Fibroblast of lung (primary cell): ENCODE measurements around the gene INTS6. TPM values are rescaled to one million over a fixed set of nuclear protein-coding genes. Genes with fewer than 3 reads are reported as not detected.

Source experiments
- DNase-seq, 2 donors: peaks; one replicate each; pipeline versions ENCODE4 v3.0.0 to v3.0.0-alpha.2; 2010; ENCODE audit warnings: low read depth in 2 of 2
- H2AFZ ChIP-seq: 2 replicates; pipeline ENCODE4 v1.5.1; 2012; ENCODE audit warnings: low read length, control low read depth, inconsistent platforms
- H3K27ac ChIP-seq: 2 replicates; pipeline ENCODE4 v1.5.1; 2011; ENCODE audit warnings: low read length, control low read depth; ENCODE audit not compliant: insufficient read depth
- H3K27me3 ChIP-seq: 2 replicates; pipeline ENCODE4 v1.5.1; 2011; ENCODE audit warnings: mild to moderate bottlenecking, low read length; ENCODE audit not compliant: control insufficient read depth, insufficient read depth
- H3K36me3 ChIP-seq: 2 replicates; pipeline ENCODE4 v1.5.1; 2011; ENCODE audit warnings: low read length; ENCODE audit not compliant: control insufficient read depth, insufficient read depth
- H3K4me1 ChIP-seq: 2 replicates; pipeline ENCODE4 v1.5.1; 2011; ENCODE audit warnings: low read length; ENCODE audit not compliant: control insufficient read depth, insufficient read depth; ENCODE audit errors: extremely low read depth
- H3K4me2 ChIP-seq: 2 replicates; pipeline ENCODE4 v1.5.1; 2011; ENCODE audit warnings: low read length, control low read depth; ENCODE audit not compliant: insufficient read depth; ENCODE audit errors: extremely low read depth
- H3K4me3 ChIP-seq, 4 experiments: fragments of 200-600 bp in 1 of 4; sonication (generic) in 1 of 4; replicated peaks in 1 of 4; 2 replicates each; pipeline ENCODE4 v1.5.1; 2011 to 2016; ENCODE audit warnings: low read length in 4 of 4, low read depth in 3 of 4, mild to moderate bottlenecking in 3 of 4, control low read depth in 2 of 4, inconsistent platforms in 1 of 4, mixed read lengths in 1 of 4; ENCODE audit not compliant: insufficient read depth in 1 of 4; ENCODE audit errors: control extremely low read depth in 1 of 4
- H3K79me2 ChIP-seq: 2 replicates; pipeline ENCODE4 v1.5.1; 2012; ENCODE audit warnings: mild to moderate bottlenecking, low read length, inconsistent platforms; ENCODE audit not compliant: control insufficient read depth, insufficient read depth
- H3K9ac ChIP-seq: 2 replicates; pipeline ENCODE4 v1.5.1; 2011; ENCODE audit warnings: mild to moderate bottlenecking, low read length, control low read depth; ENCODE audit not compliant: insufficient read depth
- H3K9me3 ChIP-seq: 2 replicates; pipeline ENCODE4 v1.5.1; 2012; ENCODE audit warnings: low read depth, low read length; ENCODE audit not compliant: control insufficient read depth, insufficient read depth
- H4K20me1 ChIP-seq: 2 replicates; pipeline ENCODE4 v1.5.1; 2011; ENCODE audit warnings: low read length; ENCODE audit not compliant: control insufficient read depth, insufficient read depth; ENCODE audit errors: extremely low read depth
- CTCF ChIP-seq, 2 donors: IDR thresholded peaks in 1 of 2; conservative IDR thresholded peaks in 1 of 2; 1 replicate in 1 of 2; 2 replicates in 1 of 2; pipeline ENCODE4 v1.5.1; 2011 to 2012; ENCODE audit warnings: low read length in 2 of 2, control low read depth in 1 of 2, inconsistent platforms in 1 of 2, low read depth in 1 of 2, mild to moderate bottlenecking in 1 of 2
- EZH2 ChIP-seq: IDR thresholded peaks from 2 replicates; pipeline ENCODE4 v1.5.1; 2012; ENCODE audit warnings: low read length, control low read depth, mild to moderate bottlenecking; ENCODE audit errors: missing control alignments
- polyA plus RNA-seq, 2 donors: library from polyadenylated mRNA; depleted of rRNA in 1 of 2; stranded (reverse) in 1 of 2; unstranded in 1 of 2; fragments of >200 nt; gene quantifications; 2 replicates each; pipeline ENCODE4 v1.2.1, GENCODE V29; 2011 to 2012; ENCODE audit warnings: missing spikeins in 1 of 2
- total RNA-seq: library from RNA; depleted of rRNA; stranded (reverse); fragments of >200 nt; gene quantifications from 2 replicates; pipeline ENCODE4 v1.2.1, GENCODE V29; 2014

INTS6 gene
- total and polyA plus RNA-seq, 2 donors (not counting 1 experiment from before 2014, with no cell fraction given) = 29.3 to 66.7 TPM

- Histone ChIP-seq H3K9ac (no peak overlapping the region), H3K27ac (no peak overlapping the region), H3K4me1 (peaks cover 4% of the 10 kb centered on the region), H3K79me2 (peaks cover 7% of the 10 kb centered on the region), H3K4me2 (no peak overlapping the region), H3K36me3 (peaks cover 3% of the 10 kb centered on the region), H4K20me1 (no peaks in the 10 kb centered on the region), H3K27me3 (no peaks in the 10 kb centered on the region), H3K4me3 (no peak overlapping the region), H3K9me3 (no peaks in the 10 kb centered on the region), H2AFZ (no peak overlapping the region)
- no peak for TF ChIP-seq EZH2
- TF ChIP-seq CTCF (conservative IDR thresholded peaks at IDR 0.05 in 1 of 2, IDR thresholded peaks at IDR 0.05 in 1 of 2; ENCODE audit: low read depth in 1 of 2, low read length in 2 of 2) = no peak
- no peak for DNase-seq
Observed at GRCh38 chr13:51457086-51457815, 4.4 kb upstream of the INTS6 start.

GRCh38 chr13:51456510-51456909 lies 3.7 kb upstream of the INTS6 start:
- Histone ChIP-seq H3K9me3 (no peaks in the 10 kb centered on the region), H2AFZ (no peak overlapping the region), H3K9ac (no peak overlapping the region), H3K27me3 (no peaks in the 10 kb centered on the region), H4K20me1 (no peaks in the 10 kb centered on the region), H3K4me1 (peaks cover 4% of the 10 kb centered on the region), H3K4me3 (no peak overlapping the region), H3K27ac (no peak overlapping the region), H3K36me3 (peaks cover 3% of the 10 kb centered on the region), H3K79me2 (peaks cover 10% of the 10 kb centered on the region), H3K4me2 (no peak overlapping the region)
- no peak for TF ChIP-seq EZH2
- TF ChIP-seq CTCF (conservative IDR thresholded peaks at IDR 0.05 in 1 of 2, IDR thresholded peaks at IDR 0.05 in 1 of 2; ENCODE audit: low read depth in 1 of 2, low read length in 2 of 2) = no peak
- no peak for DNase-seq

GRCh38 chr13:51455532-51455931 lies 2.7 kb upstream of the INTS6 start:
- peaks cover 17% of the 10 kb centered on the region for H3K79me2 ChIP-seq
- H3K9ac ChIP-seq = no peak overlapping the region
- no peak overlapping the region for H3K27ac ChIP-seq
- no peaks in the 10 kb centered on the region for H4K20me1 ChIP-seq
- TF ChIP-seq EZH2 (no peak), CTCF (conservative IDR thresholded peaks at IDR 0.05 in 1 of 2, IDR thresholded peaks at IDR 0.05 in 1 of 2; ENCODE audit: low read depth in 1 of 2, low read length in 2 of 2) (no peak)
- H3K4me1 ChIP-seq = peaks cover 8% of the 10 kb centered on the region
- H3K9me3 ChIP-seq = no peaks in the 10 kb centered on the region
- H3K4me2 ChIP-seq = no peak overlapping the region
- no peak overlapping the region for H3K4me3 ChIP-seq
- DNase-seq = no peak
- no peak overlapping the region for H2AFZ ChIP-seq
- H3K27me3 ChIP-seq = no peaks in the 10 kb centered on the region
- H3K36me3 ChIP-seq = peaks cover 3% of the 10 kb centered on the region
